Measurements from ENCODE around the gene D2HGDH. TPM values are rescaled to one million over a fixed set of nuclear protein-coding genes. Genes with fewer than 3 reads are reported as not detected.
A peak's percentile ranks its signal among the peaks of the same experiment; 100 is the strongest.

D2HGDH gene
- total and polyA plus RNA-seq, 7 donors: 14.1 to 31.0 (median 20.3) TPM

DNA sequence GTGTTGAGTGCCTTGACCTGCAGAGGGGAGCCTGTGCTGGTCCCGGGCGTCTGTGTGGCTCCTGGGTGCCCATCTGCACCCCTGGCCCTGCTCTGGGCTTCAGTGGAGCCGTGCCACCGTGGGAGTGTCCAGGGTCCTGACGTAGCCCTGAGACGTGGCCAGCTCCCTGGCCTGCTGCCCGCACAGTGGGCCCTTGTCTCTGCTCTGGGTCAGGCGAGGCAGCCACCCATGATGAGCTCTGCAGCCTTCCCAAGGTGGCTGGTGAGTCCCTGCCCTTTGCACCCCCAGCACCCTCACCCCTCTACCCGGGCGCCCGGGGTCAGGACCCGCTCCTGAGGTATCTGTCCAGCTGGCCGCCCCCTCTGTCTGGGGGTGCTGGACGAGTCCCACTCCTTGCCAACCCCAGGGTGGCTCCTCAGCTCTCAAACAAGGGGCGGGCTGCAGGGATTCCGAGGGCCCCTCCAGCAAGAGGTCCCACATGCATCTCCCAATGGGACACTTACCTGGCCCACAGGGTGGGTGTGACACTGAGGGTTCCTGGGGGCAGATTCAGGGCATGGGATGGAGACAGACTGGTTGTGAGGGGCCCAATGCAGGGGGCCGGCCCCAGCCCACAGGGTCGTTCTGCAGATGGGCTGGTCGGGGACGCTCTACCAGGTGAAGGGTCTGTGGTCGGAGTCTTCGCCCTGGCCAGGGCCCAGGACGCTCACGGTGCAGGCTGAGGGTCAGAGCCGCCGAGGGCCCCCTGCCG is 76.9 kb downstream of the D2HGDH start:
- DNase-seq (peak; percentile 31 to 74), ATAC-seq (peak; percentile 32 to 58 (median 58))
- Histone ChIP-seq H3K27ac (no peak overlapping the region), H3K4me3 (no peak overlapping the region), H3K27me3 (ENCODE audit: insufficient read depth in 3 of 3, low read length in 2 of 3) (no peaks in the 10 kb centered on the region), H3K4me1 (peaks cover 21% of the 10 kb centered on the region), H3K9me3 (no peaks in the 10 kb centered on the region), H3K36me3 (ENCODE audit: insufficient read depth in 1 of 2, low read depth in 1 of 2) (no peaks in the 10 kb centered on the region)
- no peak for TF ChIP-seq CTCF (IDR thresholded peaks at IDR 0.05)
- intact Hi-C loops (cut with DNase I): no loop called here
- 53 to 68% (median 56%) methylated on average over 24 to 27 of the region's 27 CpGs for WGBS, 3 donors

GRCh38 chr2:241811952-241812729 is 77.7 kb downstream of the D2HGDH start:
- Histone ChIP-seq H3K27ac (no peak overlapping the region), H3K4me3 (no peak overlapping the region), H3K36me3 (ENCODE audit: insufficient read depth in 1 of 2, low read depth in 1 of 2) (no peaks in the 10 kb centered on the region), H3K9me3 (no peaks in the 10 kb centered on the region), H3K4me1 (peaks cover 21% of the 10 kb centered on the region), H3K27me3 (ENCODE audit: insufficient read depth in 3 of 3, low read length in 2 of 3) (no peaks in the 10 kb centered on the region)
- no peak for ATAC-seq
- TF ChIP-seq CTCF (IDR thresholded peaks at IDR 0.05): no peak
- DNase-seq: peak in 1 of 2 donors; percentile 38
- 63 to 76% (median 64%) methylated on average over 20 of the region's 20 CpGs for WGBS, 3 donors
- intact Hi-C loops (cut with DNase I): no loop called here

- Histone ChIP-seq H3K27me3 (ENCODE audit: insufficient read depth in 3 of 3, low read length in 2 of 3) (no peaks in the 10 kb centered on the region), H3K27ac (no peak overlapping the region), H3K4me1 (peaks cover 21% of the 10 kb centered on the region), H3K4me3 (no peak overlapping the region), H3K9me3 (no peaks in the 10 kb centered on the region), H3K36me3 (ENCODE audit: insufficient read depth in 1 of 2, low read depth in 1 of 2) (no peaks in the 10 kb centered on the region)
- WGBS, 3 donors: 61 to 79% (median 69%) methylated on average over 31 to 40 of the region's 40 CpGs
- intact Hi-C loops (cut with DNase I): no loop called here
- TF ChIP-seq CTCF (IDR thresholded peaks at IDR 0.05): no peak
- DNase-seq (peak; percentile 18 to 51), ATAC-seq (no peak)
Measured at GRCh38 chr2:241812730-241813643, 78.6 kb downstream of the D2HGDH start.

GRCh38 chr2:241813644-241814392 is 79.4 kb downstream of the D2HGDH start:
- TF ChIP-seq CTCF (IDR thresholded peaks at IDR 0.05): no peak
- Histone ChIP-seq H3K36me3 (ENCODE audit: insufficient read depth in 1 of 2, low read depth in 1 of 2) (no peaks in the 10 kb centered on the region), H3K4me3 (no peak overlapping the region), H3K9me3 (no peaks in the 10 kb centered on the region), H3K27me3 (ENCODE audit: insufficient read depth in 3 of 3, low read length in 2 of 3) (no peaks in the 10 kb centered on the region), H3K27ac (no peak overlapping the region), H3K4me1 (peaks cover 21% of the 10 kb centered on the region)
- DNase-seq (peak; percentile 18 to 59), ATAC-seq (no peak)
- intact Hi-C loops (cut with DNase I): no loop called here
- WGBS, 3 donors: 54 to 65% (median 59%) methylated on average over 14 to 20 of the region's 20 CpGs

All from psoas muscle (tissue), 8 donors.